ENCODE measurements around the gene TCTN3.
"Not testable (repeated sequence)": the region's sequence is repeated elsewhere in the genome, so short reads cannot be mapped to it uniquely, and the experiment has no call there.

Gene TCTN3

DNA sequence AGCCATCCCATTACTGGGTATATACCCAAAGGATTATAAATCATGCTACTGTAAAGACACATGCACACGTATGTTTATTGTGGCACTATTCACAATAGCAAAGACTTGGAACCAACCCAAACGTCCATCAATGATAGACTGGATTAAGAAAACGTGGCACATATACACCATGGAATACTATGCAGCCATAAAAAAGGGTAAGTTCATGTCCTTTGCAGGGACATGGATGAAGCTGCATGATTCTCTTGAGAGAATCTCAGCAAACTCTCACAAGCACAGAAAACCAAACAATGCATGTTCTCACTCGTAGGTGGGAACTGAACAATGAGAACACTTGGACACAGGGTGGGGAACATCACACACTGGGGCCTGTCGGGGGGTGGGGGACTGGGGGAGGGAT lies 73.3 kb downstream of the TCTN3 start:
- DNase-seq: not testable (repeated sequence)

- DNase-seq: no peak
Observed at GRCh38 chr10:95618101-95618500, 75.6 kb downstream of the TCTN3 start.

DNA sequence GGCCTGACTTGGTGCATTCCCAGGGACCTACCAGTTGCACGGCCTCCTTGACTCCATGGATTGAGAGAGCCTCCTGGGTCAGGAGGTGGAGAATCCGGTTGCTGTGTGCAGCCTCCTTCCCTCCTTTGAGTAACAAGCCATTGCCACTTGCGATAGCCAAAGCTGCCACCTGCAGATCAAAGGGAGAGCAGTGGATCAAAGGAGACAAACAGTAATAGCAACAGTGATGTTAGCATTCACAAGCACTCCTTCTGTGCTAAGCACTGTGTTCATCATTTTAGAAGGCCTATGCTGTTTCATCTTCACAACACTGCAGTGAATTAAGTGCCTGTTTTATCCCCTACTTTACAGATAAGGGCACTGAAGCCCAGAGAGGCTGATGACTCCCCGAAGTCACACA lies 77.3 kb downstream of the TCTN3 start:
- DNase-seq: no peak
